ENCODE results near the gene NOTCH3. TPM values are rescaled to one million over a fixed set of nuclear protein-coding genes. Genes with fewer than 3 reads are reported as not detected.

The NOTCH3 gene
- total RNA-seq, 1 experiment from 2014 or later = 60.6 TPM

GRCh38 chr19:15128162-15128770 lies 72.5 kb downstream of the NOTCH3 start:
- intact Hi-C loops (cut with micrococcal nuclease; ENCODE audit: unreplicated experiment) = no loop called here
- no peaks in the 10 kb centered on the region for H3K36me3 ChIP-seq (ENCODE audit: control insufficient read depth, insufficient read depth, low read length)
- no peak for TF ChIP-seq CTCF (IDR thresholded peaks at IDR 0.05; ENCODE audit: insufficient read depth in 1 of 2, low read depth in 1 of 2, low read length in 1 of 2, severe bottlenecking in 1 of 2, unreplicated experiment in 1 of 2)
- H3K4me1 Mint-ChIP-seq (ENCODE audit: low read depth, unreplicated experiment) = no peaks in the 10 kb centered on the region
- no peak overlapping the region for H3K4me3 Mint-ChIP-seq (ENCODE audit: unreplicated experiment)
- peaks cover 15% of the 10 kb centered on the region for H3K36me3 Mint-ChIP-seq (ENCODE audit: insufficient read depth, unreplicated experiment)
- no peak overlapping the region for H3K27ac Mint-ChIP-seq (ENCODE audit: unreplicated experiment)
- H3K27me3 ChIP-seq (replicated peaks; ENCODE audit: control insufficient read depth, insufficient read depth, low read length) = no peaks in the 10 kb centered on the region
- no peak overlapping the region for H3K4me3 ChIP-seq (ENCODE audit: low read depth, low read length)
- no peaks in the 10 kb centered on the region for H3K4me1 ChIP-seq
- BruUV-seq (replicated peaks) = no TSS peak
- no peaks in the 10 kb centered on the region for H3K9me3 Mint-ChIP-seq (ENCODE audit: unreplicated experiment)
- CTCF ChIA-PET = no interaction called here
- H3K9me3 ChIP-seq = no peaks in the 10 kb centered on the region
- H3K27me3 Mint-ChIP-seq (ENCODE audit: insufficient read depth, unreplicated experiment) = no peaks in the 10 kb centered on the region
- POLR2A ChIA-PET = no interaction called here
- no peak for DNase-seq

- TSS peak; percentile 79 for BruUV-seq (replicated peaks)
- CTCF ChIA-PET = interaction anchor here (0.6 to 1.7 kb wide), 3 partner anchors 25 to 583 kb away, joined by 3 to 5 read pairs (median 5); no protein-coding TSS in a partner anchor
- intact Hi-C loops (cut with micrococcal nuclease; ENCODE audit: unreplicated experiment) = no loop called here
- peak overlapping the region; percentile 30 for H3K4me3 ChIP-seq (ENCODE audit: low read depth, low read length)
- POLR2A ChIA-PET = no interaction called here
- H3K36me3 ChIP-seq (ENCODE audit: control insufficient read depth, insufficient read depth, low read length) = no peaks in the 10 kb centered on the region
- peaks cover 2% of the 10 kb centered on the region for H3K4me1 Mint-ChIP-seq (ENCODE audit: low read depth, unreplicated experiment)
- no peak for TF ChIP-seq CTCF (IDR thresholded peaks at IDR 0.05; ENCODE audit: insufficient read depth in 1 of 2, low read depth in 1 of 2, low read length in 1 of 2, severe bottlenecking in 1 of 2, unreplicated experiment in 1 of 2)
- H3K27ac Mint-ChIP-seq (ENCODE audit: unreplicated experiment) = no peak overlapping the region
- H3K9me3 Mint-ChIP-seq (ENCODE audit: unreplicated experiment) = no peaks in the 10 kb centered on the region
- H3K4me1 ChIP-seq = no peaks in the 10 kb centered on the region
- no peaks in the 10 kb centered on the region for H3K27me3 Mint-ChIP-seq (ENCODE audit: insufficient read depth, unreplicated experiment)
- H3K4me3 Mint-ChIP-seq (ENCODE audit: unreplicated experiment) = peak overlapping the region; percentile 100
- no peaks in the 10 kb centered on the region for H3K9me3 ChIP-seq
- DNase-seq = no peak
- peaks cover 23% of the 10 kb centered on the region for H3K36me3 Mint-ChIP-seq (ENCODE audit: insufficient read depth, unreplicated experiment)
- no peaks in the 10 kb centered on the region for H3K27me3 ChIP-seq (replicated peaks; ENCODE audit: control insufficient read depth, insufficient read depth, low read length)
Observed at GRCh38 chr19:15126131-15126910, 74.5 kb downstream of the NOTCH3 start.

GRCh38 chr19:15125232-15126067 lies 75.3 kb downstream of the NOTCH3 start:
- Mint-ChIP-seq H3K4me1 (ENCODE audit: low read depth, unreplicated experiment) (peaks cover 6% of the 10 kb centered on the region), H3K27ac (ENCODE audit: unreplicated experiment) (peak overlapping the region; percentile 100), H3K27me3 (ENCODE audit: insufficient read depth, unreplicated experiment) (no peaks in the 10 kb centered on the region), H3K4me3 (ENCODE audit: unreplicated experiment) (peak overlapping the region; percentile 100), H3K36me3 (ENCODE audit: insufficient read depth, unreplicated experiment) (peaks cover 28% of the 10 kb centered on the region), H3K9me3 (ENCODE audit: unreplicated experiment) (no peaks in the 10 kb centered on the region)
- H3K9me3 ChIP-seq = no peaks in the 10 kb centered on the region
- no peaks in the 10 kb centered on the region; the same call in 1 of the 2 replicates for H3K36me3 ChIP-seq (ENCODE audit: control insufficient read depth, insufficient read depth, low read length)
- POLR2A ChIA-PET = interaction anchor here (1.0 kb wide), 1 partner anchor 19 kb away, joined by 3 read pairs; no protein-coding TSS in a partner anchor
- intact Hi-C loops (cut with micrococcal nuclease; ENCODE audit: unreplicated experiment) = loop anchor here (2.0 kb wide), 1 partner anchor 19 kb away; the partner anchor contains the start of gene SYDE1
- CTCF ChIA-PET = interaction anchor here (1.7 kb wide), 1 partner anchor 24 kb away, joined by 5 read pairs; no protein-coding TSS in a partner anchor
- TF ChIP-seq CTCF (IDR thresholded peaks at IDR 0.05; ENCODE audit: insufficient read depth in 1 of 2, low read depth in 1 of 2, low read length in 1 of 2, severe bottlenecking in 1 of 2, unreplicated experiment in 1 of 2) = no peak
- peak overlapping the region; percentile 99 for H3K4me3 ChIP-seq (ENCODE audit: low read depth, low read length)
- no peaks in the 10 kb centered on the region for H3K27me3 ChIP-seq (replicated peaks; ENCODE audit: control insufficient read depth, insufficient read depth, low read length)
- peak; percentile 98 to 99 for DNase-seq
- no TSS peak for BruUV-seq (replicated peaks)
- 0 out of 2 replicates have a peak, but pooled peaks cover 4% of the 10 kb centered on the region for H3K4me1 ChIP-seq
